GM21390 (cell line): ENCODE measurements around the gene USP34.

Experiments
- ATAC-seq: cut with Tn5 transposase; IDR thresholded peaks from one replicate; pipeline ENCODE4 v1.9.1; 2021; ENCODE audit not compliant: unreplicated experiment

The USP34 gene

GRCh38 chr2:61327173-61327572 is 143.7 kb downstream of the USP34 start:
- no peak for ATAC-seq

DNA sequence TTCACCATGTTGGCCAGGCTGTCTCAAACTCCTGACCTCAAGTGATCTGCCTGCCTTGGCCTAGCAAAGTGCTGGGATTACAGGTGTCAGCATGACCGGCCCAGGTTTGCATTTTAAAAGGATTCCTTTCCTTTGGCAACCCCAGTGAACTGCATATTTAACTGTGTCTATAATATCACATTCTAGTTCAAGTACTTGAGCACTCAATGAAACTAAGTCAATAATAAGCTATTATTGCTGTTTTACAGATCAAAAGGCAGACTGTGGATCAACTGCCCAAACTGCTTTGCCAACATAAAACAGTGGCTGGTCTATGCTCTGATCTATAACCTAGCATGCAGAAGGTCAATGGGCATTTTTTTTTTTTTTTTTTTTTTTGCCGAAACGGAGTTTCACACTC is 144.5 kb downstream of the USP34 start:
- no peak for ATAC-seq

GRCh38 chr2:61320181-61320580 is 150.7 kb downstream of the USP34 start:
- no peak for ATAC-seq

DNA sequence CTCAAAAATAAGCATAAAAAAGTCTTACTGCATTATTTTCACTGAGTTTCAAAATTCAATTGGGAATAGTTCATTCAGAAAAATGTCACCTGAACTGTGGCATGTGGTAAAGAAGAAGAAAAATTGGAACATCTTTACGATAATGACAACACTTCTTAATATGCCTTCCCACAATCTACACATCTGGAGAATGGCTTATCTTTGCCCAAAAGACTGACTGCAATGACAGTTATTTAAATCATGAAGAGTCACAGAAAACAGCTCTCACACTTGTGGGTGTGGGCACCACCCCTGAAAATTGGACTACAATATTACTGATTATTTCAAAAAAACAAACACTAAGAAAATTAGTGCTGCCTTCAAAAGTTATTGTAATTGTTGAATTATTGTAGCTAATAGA is 152.3 kb downstream of the USP34 start:
- no peak for ATAC-seq

GRCh38 chr2:61295981-61296380 is 174.9 kb downstream of the USP34 start:
- ATAC-seq, result no peak

DNA sequence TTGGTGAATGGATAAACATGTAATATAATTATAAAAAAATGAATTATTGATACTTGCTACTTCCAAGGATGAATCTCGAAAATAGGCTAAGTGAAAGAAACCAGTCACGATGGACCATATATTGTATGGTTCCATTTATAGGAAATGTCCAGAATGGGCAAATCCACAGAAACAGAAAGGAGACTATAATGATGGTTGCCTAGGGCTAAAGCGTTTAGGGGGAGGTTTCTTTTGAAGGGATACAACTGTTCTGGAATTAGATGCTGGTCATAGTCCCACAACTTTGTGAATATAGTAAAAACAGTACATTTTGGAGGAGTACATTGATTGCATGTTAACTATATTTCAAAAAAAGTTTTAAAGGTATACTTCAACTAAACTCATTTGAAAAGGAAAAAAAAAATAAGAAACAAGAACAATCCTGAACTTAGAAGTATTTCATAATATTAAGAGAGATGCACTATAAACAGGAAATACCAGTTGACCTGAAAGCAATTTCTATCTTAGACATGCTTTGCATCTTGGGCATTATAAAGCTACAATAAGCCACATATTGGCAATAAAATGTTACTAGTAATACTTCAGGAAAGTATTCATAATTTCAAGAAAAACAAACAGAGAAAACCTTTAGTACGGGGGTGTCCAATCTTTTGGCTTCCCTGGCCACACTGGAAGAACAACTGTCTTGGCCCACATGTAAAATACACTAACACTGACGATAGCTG is 178.9 kb downstream of the USP34 start:
- no peak for ATAC-seq

- ATAC-seq, result no peak
These were observed 182.6 kb downstream of the USP34 start for GRCh38 chr2:61288070-61288841.

GRCh38 chr2:61287254-61287653 is 183.6 kb downstream of the USP34 start:
- ATAC-seq, result no peak

DNA sequence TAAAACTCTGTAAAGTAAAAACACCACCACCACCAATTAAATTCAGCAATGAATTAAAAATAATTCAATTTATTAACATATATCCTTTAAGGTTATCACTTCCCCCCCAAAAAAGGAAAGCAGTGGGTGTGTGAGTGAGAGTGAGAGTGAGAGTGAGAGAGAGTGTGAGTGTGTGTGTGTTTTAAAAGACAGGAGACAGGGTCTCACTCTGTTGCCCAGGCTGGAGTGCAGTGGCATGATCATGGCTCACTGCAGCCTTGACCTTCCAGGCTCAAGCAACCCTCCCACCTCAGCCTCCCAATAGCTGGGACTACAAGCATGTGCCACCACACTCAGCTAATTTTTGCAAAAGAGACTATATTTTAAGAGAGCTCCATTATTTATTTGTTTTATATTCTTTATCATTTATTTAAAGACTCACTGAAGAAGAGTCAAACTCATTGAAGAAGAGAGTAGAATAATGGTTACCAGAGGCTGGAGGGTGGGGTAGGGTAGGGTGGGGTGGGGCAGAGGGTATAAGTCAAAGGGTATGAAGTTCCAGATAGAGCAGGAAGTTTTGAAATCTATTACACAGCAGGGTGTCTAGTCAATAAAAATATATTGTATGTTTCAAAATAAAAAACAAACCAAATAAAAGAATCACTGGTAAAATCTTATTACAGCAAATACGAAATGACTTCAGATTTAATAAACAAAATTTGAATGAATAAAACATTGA is 187.3 kb downstream of the USP34 start:
- no peak for ATAC-seq

- ATAC-seq, result no peak
These were observed 188.7 kb downstream of the USP34 start for GRCh38 chr2:61282104-61282590.

DNA sequence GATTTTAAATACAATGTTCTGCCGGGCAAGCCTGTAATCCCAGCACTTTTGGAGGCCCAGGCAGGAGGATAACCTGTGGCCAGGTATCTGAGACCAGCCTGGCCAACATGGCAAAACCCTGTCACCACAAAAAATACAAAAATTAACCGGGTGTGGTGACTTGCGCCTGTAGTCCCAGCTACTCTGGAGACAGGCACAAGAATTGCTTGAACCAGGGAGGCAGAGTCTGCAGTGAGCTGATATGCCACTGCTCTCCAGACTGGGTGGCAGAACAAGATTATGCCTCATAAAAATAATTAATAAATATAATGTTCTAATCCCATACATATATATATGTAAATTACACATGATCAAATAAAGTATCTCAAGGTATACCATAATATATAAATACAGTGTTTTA is 189.6 kb downstream of the USP34 start:
- ATAC-seq, result no peak

- ATAC-seq, result no peak
These were observed 193.1 kb downstream of the USP34 start for GRCh38 chr2:61277756-61278155.

DNA sequence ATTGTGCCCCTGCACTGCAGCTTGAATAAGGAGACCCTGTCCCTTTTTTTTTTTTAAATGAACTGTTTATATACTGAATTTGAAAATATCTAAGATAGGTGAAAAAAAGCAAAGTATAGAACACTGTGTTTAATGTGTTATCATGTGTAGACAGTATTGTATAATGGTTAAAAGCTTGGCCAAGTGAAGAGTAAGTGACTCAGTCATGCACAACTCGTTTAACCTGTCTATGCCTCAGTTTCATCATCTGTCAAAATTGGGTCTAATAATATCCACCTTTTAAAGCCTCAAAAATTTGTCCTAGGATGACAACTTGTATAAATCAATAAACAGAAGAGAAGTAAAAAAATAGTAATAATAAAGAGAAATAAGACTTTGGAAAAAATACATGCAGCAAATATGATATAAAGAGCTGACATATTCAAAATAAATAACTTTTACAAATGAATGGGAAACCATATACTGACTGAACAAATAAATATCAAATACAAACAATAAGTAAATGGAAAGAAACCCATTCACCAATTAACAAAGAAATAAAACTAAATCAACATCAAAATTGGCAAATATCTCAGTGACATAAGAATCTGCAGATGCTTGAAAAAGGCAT is 195.2 kb downstream of the USP34 start:
- ATAC-seq, result no peak

- no peak for ATAC-seq
These were observed 198.3 kb downstream of the USP34 start for GRCh38 chr2:61272421-61273070.

DNA sequence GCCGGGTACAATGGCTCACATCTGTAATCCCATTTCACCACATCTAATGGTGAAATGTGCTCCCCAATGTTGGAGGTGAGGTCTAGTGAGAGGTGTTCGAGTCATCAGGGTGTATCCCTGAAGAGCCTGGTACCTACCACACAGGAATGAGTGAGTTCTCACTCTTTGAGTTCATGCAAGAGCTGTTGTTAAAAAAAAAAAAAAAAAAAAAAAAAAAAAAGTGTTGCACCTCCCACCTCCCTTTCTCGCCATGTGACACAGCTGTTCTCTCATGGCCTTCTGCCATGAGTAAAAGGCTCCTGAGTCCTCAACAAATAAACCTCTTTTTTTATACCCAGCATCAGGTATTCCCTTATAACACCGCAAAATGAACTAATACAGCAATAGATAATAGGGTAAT is 202.6 kb downstream of the USP34 start:
- no peak for ATAC-seq

GRCh38 chr2:61266632-61267505 is 204.0 kb downstream of the USP34 start:
- ATAC-seq, result no peak

DNA sequence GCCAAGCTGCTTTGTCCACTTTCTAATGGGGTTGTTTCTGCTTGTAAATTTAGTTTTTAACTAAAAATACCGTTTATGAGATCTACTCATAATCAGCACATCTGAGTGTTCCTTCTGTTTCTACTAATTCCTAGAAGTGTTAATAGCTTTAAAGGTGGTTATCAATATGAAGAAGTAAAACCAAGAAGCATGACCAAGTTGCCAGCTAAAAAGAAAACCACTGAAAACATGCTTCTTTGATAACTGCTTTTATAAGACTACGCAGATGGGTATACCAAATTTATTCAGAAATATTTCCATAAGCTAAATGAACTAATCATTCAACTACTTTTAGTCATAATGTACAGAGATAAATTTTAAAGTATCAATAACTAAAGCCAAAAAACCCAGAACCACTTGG is 207.1 kb downstream of the USP34 start:
- no peak for ATAC-seq

- ATAC-seq, result no peak
These were observed 208.2 kb downstream of the USP34 start for GRCh38 chr2:61262699-61263098.

DNA sequence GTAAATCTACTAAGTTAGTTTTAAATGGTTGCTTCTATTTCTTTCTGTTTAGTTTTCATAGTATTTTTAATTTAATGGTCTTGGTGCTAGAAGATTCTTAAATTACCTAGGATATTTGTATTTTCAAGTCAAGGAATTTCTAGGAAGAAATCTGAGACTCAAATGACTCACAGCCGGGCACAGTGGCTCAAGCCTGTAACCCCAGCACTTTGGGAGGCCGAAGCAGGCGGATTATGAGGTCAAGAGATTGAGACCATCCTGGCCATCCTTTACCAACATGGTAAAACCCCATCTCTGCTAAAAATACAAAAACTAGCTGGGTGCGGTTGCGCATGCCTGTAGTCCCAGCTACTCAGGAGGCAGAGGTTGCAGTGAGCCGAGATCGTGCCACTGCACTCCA is 213.4 kb downstream of the USP34 start:
- ATAC-seq, result no peak
